HG02759 (cell line): ENCODE results near the gene TFR2.
"Not testable (repeated sequence)": the region's sequence is repeated elsewhere in the genome, so short reads cannot be mapped to it uniquely, and the experiment has no call there.

Experiments
- ATAC-seq: cut with Tn5 transposase; IDR thresholded peaks from one replicate; pipeline ENCODE4 v1.9.1; 2021; ENCODE audit warnings: mild to moderate bottlenecking, moderate library complexity; ENCODE audit not compliant: unreplicated experiment

TFR2 gene

GRCh38 chr7:100678291-100678984, 37.1 kb upstream of the TFR2 start:
- ATAC-seq, result no peak

DNA sequence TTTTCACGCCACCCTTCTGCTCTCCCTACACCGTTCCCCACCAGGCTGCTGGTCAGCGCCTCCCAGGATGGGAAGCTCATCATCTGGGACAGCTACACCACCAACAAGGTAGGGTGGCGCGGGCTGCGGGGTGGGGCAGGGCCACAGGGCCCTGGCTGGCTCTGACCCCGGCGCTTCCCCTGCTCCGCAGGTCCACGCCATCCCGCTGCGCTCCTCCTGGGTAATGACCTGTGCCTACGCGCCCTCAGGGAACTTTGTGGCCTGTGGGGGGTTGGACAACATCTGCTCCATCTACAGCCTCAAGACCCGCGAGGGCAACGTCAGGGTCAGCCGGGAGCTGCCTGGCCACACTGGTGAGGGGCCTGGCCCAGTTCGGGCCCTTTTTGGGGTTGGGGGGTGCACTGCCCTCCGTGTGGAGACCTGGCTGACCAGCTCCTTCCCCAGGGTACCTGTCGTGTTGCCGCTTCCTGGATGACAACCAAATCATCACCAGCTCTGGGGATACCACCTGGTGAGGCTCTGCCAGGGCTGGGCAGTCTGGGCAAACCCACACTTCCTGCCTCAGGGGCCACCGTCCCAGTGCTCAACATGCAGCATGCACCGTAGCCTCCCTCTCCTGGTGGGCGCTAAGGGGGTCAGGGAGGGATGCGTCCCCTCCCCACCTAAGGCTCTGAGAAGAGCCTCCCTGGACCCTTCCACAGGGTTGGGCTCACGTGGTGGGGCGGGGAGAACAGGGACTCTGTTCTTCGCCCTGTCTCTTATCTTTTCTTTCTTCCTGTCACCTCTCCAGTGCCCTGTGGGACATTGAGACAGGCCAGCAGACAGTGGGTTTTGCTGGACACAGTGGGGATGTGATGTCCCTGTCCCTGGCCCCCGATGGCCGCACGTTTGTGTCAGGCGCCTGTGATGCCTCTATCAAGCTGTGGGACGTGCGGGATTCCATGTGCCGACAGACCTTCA, 36.2 kb upstream of the TFR2 start:
- ATAC-seq, result no peak

GRCh38 chr7:100676501-100677306, 35.4 kb upstream of the TFR2 start:
- ATAC-seq, result no peak

DNA sequence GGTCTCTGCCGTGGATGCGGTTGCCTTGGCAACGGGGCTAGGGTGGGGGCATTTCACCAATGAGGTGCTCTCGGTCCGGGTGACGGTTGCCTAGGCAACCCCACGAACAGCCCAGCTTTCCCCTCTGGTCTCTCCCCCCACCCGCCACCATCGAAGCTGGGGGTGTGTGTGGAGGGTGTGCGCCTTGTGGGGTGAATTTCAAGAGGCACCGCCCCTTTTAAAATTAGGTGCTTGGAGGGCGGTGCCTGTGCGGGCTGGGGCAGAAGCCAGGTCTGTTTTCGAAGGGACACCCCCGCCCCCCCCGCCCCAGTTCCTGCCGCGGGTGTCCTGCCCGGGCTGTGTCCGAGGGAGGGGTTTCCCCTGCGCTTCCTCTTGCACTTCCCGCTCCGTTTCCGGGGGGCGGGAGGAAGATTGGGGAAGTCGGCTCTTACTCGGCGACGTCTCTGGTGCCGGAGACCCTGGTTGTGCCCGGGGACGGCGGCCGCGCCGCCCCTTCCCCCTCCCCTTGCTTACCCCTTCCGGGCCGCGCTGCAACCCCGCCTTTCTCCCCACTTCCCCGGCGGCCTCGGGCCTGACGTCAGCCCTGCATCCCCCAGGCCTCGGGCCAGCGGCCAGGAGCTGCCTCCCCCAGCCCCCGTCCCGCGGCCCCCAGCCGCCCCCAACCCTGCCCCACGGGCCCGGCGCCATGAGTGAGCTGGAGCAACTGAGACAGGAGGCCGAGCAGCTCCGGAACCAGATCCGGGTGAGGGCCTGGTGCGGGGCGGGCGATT, 34.4 kb upstream of the TFR2 start:
- peak; percentile 32 for ATAC-seq

- no peak for ATAC-seq
Observed at GRCh38 chr7:100675105-100675451, 33.7 kb upstream of the TFR2 start.

GRCh38 chr7:100674411-100675104, 33.2 kb upstream of the TFR2 start:
- no peak for ATAC-seq

DNA sequence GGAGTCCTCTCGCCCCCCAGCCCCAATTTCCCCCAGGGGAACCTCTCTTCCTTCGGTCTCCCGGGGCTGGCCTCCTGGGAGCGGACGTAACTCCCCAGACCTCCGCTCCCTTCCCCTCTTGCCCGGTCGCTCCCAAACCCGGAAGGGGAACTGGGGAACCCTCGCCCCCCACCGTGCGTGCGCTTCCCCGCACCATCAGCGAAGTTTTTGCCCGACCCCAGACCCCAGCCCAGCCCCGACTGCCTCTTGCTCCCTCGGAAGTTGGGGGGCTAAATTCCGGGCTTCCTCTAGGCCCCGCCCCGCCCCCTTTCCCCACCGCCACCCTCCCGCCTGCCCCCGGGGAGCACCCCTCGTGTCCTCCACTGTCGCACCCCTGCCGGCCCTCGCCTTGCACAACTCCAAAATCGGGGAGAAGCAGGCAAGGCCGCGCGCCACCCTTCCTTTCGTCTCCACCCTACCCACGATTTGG, 32.6 kb upstream of the TFR2 start:
- ATAC-seq, result no peak

GRCh38 chr7:100673302-100673941, 32.1 kb upstream of the TFR2 start, which contains the start of gene GNB2:
Gene GNB2 (plus strand): TSS chr7:100673740. CDS start chr7:100676266, 2,526 bp downstream.
- ATAC-seq, result peak; percentile 68

- ATAC-seq, result no peak
Observed at GRCh38 chr7:100671353-100672327, 30.3 kb upstream of the TFR2 start.

GRCh38 chr7:100670074-100670473, 28.7 kb upstream of the TFR2 start:
- no peak for ATAC-seq

DNA sequence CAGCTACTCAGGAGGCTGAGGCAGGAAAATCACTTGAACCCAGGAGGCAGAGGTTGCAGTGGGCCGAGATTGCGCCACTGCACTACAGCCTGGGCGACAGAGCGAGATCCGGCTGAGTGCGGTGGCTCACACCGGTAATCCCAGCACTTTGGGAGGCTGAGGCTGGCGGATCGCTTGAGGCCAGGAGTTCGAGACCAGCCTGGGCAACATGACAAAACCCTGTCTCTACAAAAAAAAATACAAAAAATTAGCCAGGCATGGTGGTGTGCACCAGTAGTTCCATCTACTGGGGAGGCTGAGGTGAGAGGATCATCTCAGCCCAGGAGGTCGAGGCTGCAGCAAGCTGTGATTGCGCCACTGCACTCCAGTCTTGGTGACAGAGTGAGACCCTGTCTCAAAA, 27.8 kb upstream of the TFR2 start:
- ATAC-seq, result not testable (repeated sequence)

- ATAC-seq, result no peak
Observed at GRCh38 chr7:100668069-100668449, 26.7 kb upstream of the TFR2 start.

- ATAC-seq, result no peak
Observed at GRCh38 chr7:100667331-100668068, 26.1 kb upstream of the TFR2 start.

GRCh38 chr7:100665168-100665726, 23.9 kb upstream of the TFR2 start:
- ATAC-seq, result no peak

GRCh38 chr7:100662194-100662776, 20.9 kb upstream of the TFR2 start:
- not testable (repeated sequence) for ATAC-seq

DNA sequence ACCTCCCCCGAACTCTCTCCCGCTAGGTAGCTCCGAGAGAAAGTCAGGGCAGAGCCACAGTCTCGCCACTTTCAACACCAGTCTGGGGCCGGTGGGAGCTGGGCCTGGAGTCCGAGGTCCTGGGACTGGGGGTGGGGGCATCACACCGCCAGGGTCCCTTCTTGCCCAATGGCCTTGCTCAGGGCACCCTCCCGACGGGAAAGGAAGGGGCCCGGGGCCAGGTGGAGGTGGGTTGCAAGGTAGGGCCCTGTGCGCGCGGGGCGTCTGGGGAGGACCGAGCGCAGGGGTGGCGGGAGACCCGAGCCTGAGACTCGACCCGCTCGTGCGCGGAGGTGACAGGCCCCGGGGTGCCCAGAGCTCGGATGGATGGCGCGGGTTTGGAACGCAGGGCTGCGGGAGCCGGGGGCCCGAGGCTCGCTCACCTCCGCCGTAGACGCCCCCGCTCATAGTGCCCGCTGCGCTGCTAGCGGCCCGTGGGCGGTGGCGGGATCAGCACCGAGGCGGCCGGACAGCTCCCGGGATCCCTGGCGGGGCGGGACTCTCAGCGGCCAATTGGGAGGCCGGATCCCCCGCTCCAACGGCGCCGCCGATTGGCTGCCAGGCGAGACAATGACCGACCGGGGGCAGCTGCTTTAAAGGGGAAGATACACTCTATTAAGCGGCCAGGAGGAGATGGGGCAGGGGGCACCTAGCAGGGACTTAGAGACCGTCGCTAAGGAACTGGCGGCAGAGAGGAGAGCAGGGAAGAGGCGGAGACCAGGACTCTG, 14.7 kb upstream of the TFR2 start, which contains the start of gene ACTL6B:
Gene ACTL6B, minus strand, starts transcription at position 541 of the 767 bp plus-strand sequence. Its CDS starts 94 bp downstream, at position 447.
- ATAC-seq, result no peak
